HCT116 (cell line): ENCODE results near the gene RSPO1. TPM values are rescaled to one million over a fixed set of nuclear protein-coding genes. Genes with fewer than 3 reads are reported as not detected.

Experiments used
- ATAC-seq: fragments of 200-7000 bp; cut with Tn5 transposase; 2 replicates; pipeline ENCODE4 v1.9.1; 2020; ENCODE audit warnings: mild to moderate bottlenecking, moderate library complexity
- BruUV-seq: library from RNA; stranded (reverse); fragments of 400-500 nt; replicated peaks from 2 replicates; lab custom pipeline; 2021; lab: Mats Ljungman, UMichigan
- CTCF ChIA-PET: fragments of 300-600 bp; sonication (Branson Sonifier 250); formaldehyde crosslinking; loops from one replicate; lab custom pipeline; 2021; ENCODE audit warnings: antibody characterized with exemption; lab: Charles Lee
- POLR2A ChIA-PET: fragments of 300-600, 350-600 bp; sonication (Branson Sonifier 250); formaldehyde crosslinking; loops from one replicate; lab custom pipeline; 2021; ENCODE audit warnings: antibody characterized with exemption; lab: Charles Lee
- RAD21 ChIA-PET, 2 experiments: fragments of 300-600 bp; sonication (Branson Sonifier 250); formaldehyde crosslinking; loops; one replicate each; lab custom pipeline; 2023; ENCODE audit warnings: low total read pairs in 2 of 2; ENCODE audit not compliant: uncharacterized antibody in 2 of 2, unreplicated experiment in 2 of 2, low non-redundant PET in 1 of 2; lab: Charles Lee
- DNase-seq: peaks from one replicate; pipeline ENCODE4 v3.0.0-alpha.2; 2010; ENCODE audit warnings: low read depth, low spot score
- H2AFZ ChIP-seq: fragments of 200-600 bp; shearing (Covaris generic), sonication (generic); 2 replicates; pipeline ENCODE4 v1.6.1; 2017; ENCODE audit warnings: low read depth, mixed run types, mixed read lengths, antibody characterized with exemption, low read length; ENCODE audit not compliant: poor library complexity, severe bottlenecking
- H3K27ac ChIP-seq: 2 replicates; pipeline ENCODE4 v1.5.1; 2012; ENCODE audit warnings: low read depth, low read length
- H3K27me3 ChIP-seq: fragments of 200-600 bp; sonication (generic); 2 replicates; pipeline ENCODE4 v1.6.1; 2016; ENCODE audit warnings: mixed run types, low read length, mixed read lengths; ENCODE audit not compliant: insufficient read depth
- H3K36me3 ChIP-seq, 2 experiments: fragments of 200-500 bp in 1 of 2; fragments of 200-600 bp in 1 of 2; sonication (Bioruptor generic) in 1 of 2; sonication (generic) in 1 of 2; 2 replicates each; pipeline versions ENCODE4 v1.5.1 to v1.6.1; 2014 to 2016; ENCODE audit warnings: low read length in 2 of 2, inconsistent platforms in 1 of 2, mixed read lengths in 1 of 2, mixed run types in 1 of 2; ENCODE audit not compliant: insufficient read depth in 2 of 2, control insufficient read depth in 1 of 2
- H3K4me1 ChIP-seq, 2 experiments: fragments of 200-600 bp in 1 of 2; sonication (generic) in 1 of 2; 2 replicates each; pipeline versions ENCODE4 v1.5.1 to v1.6.1; 2012 to 2017; ENCODE audit warnings: low read length in 2 of 2, inconsistent platforms in 1 of 2, mild to moderate bottlenecking in 1 of 2, mixed read lengths in 1 of 2, mixed run types in 1 of 2, moderate library complexity in 1 of 2; ENCODE audit not compliant: insufficient read depth in 2 of 2, control insufficient read depth in 1 of 2
- H3K4me2 ChIP-seq: fragments of 200-600 bp; sonication (generic); 2 replicates; pipeline ENCODE4 v1.6.1; 2017; ENCODE audit warnings: mixed run types, low read length, mixed read lengths
- H3K4me3 ChIP-seq, 2 experiments: fragments of 200-600 bp in 1 of 2; sonication (generic) in 1 of 2; replicated peaks in 1 of 2; 2 replicates each; pipeline ENCODE4 v1.5.1; 2011 to 2016; ENCODE audit warnings: low read length in 2 of 2, control low read depth in 1 of 2, low read depth in 1 of 2, mild to moderate bottlenecking in 1 of 2, mixed read lengths in 1 of 2, mixed run types in 1 of 2
- H3K79me2 ChIP-seq: fragments of 200-600 bp; sonication (generic); 2 replicates; pipeline ENCODE4 v1.6.1; 2017; ENCODE audit warnings: mild to moderate bottlenecking, mixed run types, low read length, moderate library complexity, mixed read lengths; ENCODE audit not compliant: insufficient read depth
- H3K9ac ChIP-seq: fragments of 200-600 bp; sonication (generic); 2 replicates; pipeline ENCODE4 v1.6.1; 2016; ENCODE audit warnings: low read length, mixed read lengths
- H3K9me2 ChIP-seq: fragments of 200-600 bp; sonication (generic), shearing (Covaris generic); 2 replicates; pipeline ENCODE4 v1.6.1; 2017; ENCODE audit warnings: mixed run types, mild to moderate bottlenecking, moderate library complexity; ENCODE audit not compliant: insufficient read depth
- H3K9me3 ChIP-seq, 2 experiments: fragments of 200-500 bp in 1 of 2; fragments of 200-600 bp in 1 of 2; sonication (Bioruptor generic) in 1 of 2; sonication (generic) in 1 of 2; 2 replicates each; pipeline ENCODE4 v1.6.1; 2014 to 2017; ENCODE audit warnings: low read length in 2 of 2, mixed read lengths in 2 of 2, inconsistent platforms in 1 of 2, low read depth in 1 of 2, mild to moderate bottlenecking in 1 of 2, mixed run types in 1 of 2, moderate library complexity in 1 of 2; ENCODE audit not compliant: control insufficient read depth in 1 of 2, insufficient read depth in 1 of 2
- H4K20me1 ChIP-seq: fragments of 200-600 bp; sonication (generic), shearing (Covaris generic); 2 replicates; pipeline ENCODE4 v1.6.1; 2017; ENCODE audit warnings: mixed run types, mild to moderate bottlenecking, moderate library complexity; ENCODE audit not compliant: insufficient read depth
- ATF3 ChIP-seq: IDR thresholded peaks from 2 replicates; pipeline ENCODE4 v1.6.1; 2012
- CEBPB ChIP-seq: IDR thresholded peaks from 2 replicates; pipeline ENCODE4 v1.6.1; 2012; ENCODE audit warnings: low read depth
- EGR1 ChIP-seq: IDR thresholded peaks from 2 replicates; pipeline ENCODE4 v1.6.1; 2012; ENCODE audit warnings: low read depth
- EZH2 ChIP-seq: fragments of 200-600 bp; sonication (generic); IDR thresholded peaks from 2 replicates; pipeline ENCODE4 v1.6.1; 2017; ENCODE audit warnings: antibody characterized with exemption, mixed run types
- EZH2phosphoT487 ChIP-seq: fragments of 200-600 bp; IDR thresholded peaks from 2 replicates; pipeline ENCODE4 v1.6.1; 2018; ENCODE audit warnings: antibody characterized with exemption, borderline replicate concordance
- FOSL1 ChIP-seq: IDR thresholded peaks from 2 replicates; pipeline ENCODE4 v1.6.1; 2012; ENCODE audit warnings: low read depth
- JUND ChIP-seq: IDR thresholded peaks from 2 replicates; pipeline ENCODE4 v1.6.1; 2012
- MAX ChIP-seq: IDR thresholded peaks from 2 replicates; pipeline ENCODE4 v1.6.1; 2012
- POLR2A ChIP-seq: IDR thresholded peaks from 2 replicates; pipeline ENCODE4 v1.7.0; 2011; ENCODE audit warnings: borderline replicate concordance; ENCODE audit not compliant: insufficient read depth, insufficient read length; ENCODE audit errors: extremely low read depth
- POLR2AphosphoS5 ChIP-seq: IDR thresholded peaks from 2 replicates; pipeline ENCODE4 v1.6.1; 2011; ENCODE audit warnings: mild to moderate bottlenecking, low read depth, low read length, moderate library complexity
- RAD21 ChIP-seq: IDR thresholded peaks from 2 replicates; pipeline ENCODE4 v1.6.1; 2012; ENCODE audit warnings: low read depth, mild to moderate bottlenecking
- REST ChIP-seq: IDR thresholded peaks from 2 replicates; pipeline ENCODE4 v1.6.1; 2012; ENCODE audit warnings: low read depth
- SP1 ChIP-seq: IDR thresholded peaks from 2 replicates; pipeline ENCODE4 v1.6.1; 2012; ENCODE audit warnings: low read depth
- SRF ChIP-seq: IDR thresholded peaks from 2 replicates; pipeline ENCODE4 v1.6.1; 2012; ENCODE audit warnings: low read depth
- YY1 ChIP-seq: IDR thresholded peaks from 2 replicates; pipeline ENCODE4 v1.6.1; 2011; ENCODE audit warnings: low read length, low read depth, moderate library complexity, mild to moderate bottlenecking; ENCODE audit not compliant: insufficient replicate concordance; ENCODE audit errors: extremely low read depth
- ZBTB33 ChIP-seq: IDR thresholded peaks from 2 replicates; pipeline ENCODE4 v1.6.1; 2011; ENCODE audit warnings: mild to moderate bottlenecking, low read length, moderate library complexity; ENCODE audit not compliant: insufficient replicate concordance; ENCODE audit errors: extremely low read depth
- intact Hi-C: fragments of 100-400 bp; cut with micrococcal nuclease; formaldehyde crosslinking; loops from 2 replicates; pipeline ENCODE4 v1.10.0; 2022
- total RNA-seq: library from RNA; stranded (reverse); gene quantifications from one replicate; pipeline ENCODE4 v1.2.1, GENCODE V29; 2021; ENCODE audit not compliant: unreplicated experiment

Gene RSPO1
- total RNA-seq, 1 experiment from 2014 or later = 0.15 TPM

- no TSS peak for BruUV-seq
- TF ChIP-seq CEBPB (no peak), EZH2 (no peak), EGR1 (no peak), JUND (no peak), ZBTB33 (no peak), RAD21 (no peak), SP1 (no peak), YY1 (no peak), FOSL1 (no peak), EZH2phosphoT487 (no peak), MAX (no peak), ATF3 (no peak), POLR2A (no peak), POLR2AphosphoS5 (no peak), SRF (no peak), REST (no peak)
These were observed 64.0 kb downstream of the RSPO1 start for GRCh38 chr1:37570528-37571334.

More at GRCh38 chr1:37570528-37571334, 64.0 kb downstream of the RSPO1 start:
- Histone ChIP-seq H3K9me3 (no peaks in the 10 kb centered on the region), H4K20me1 (no peaks in the 10 kb centered on the region), H3K9ac (no peak overlapping the region), H3K4me3 (no peak overlapping the region), H3K4me2 (no peak overlapping the region), H3K27me3 (no peaks in the 10 kb centered on the region), H3K36me3 (peaks cover 81 to 87% of the 10 kb centered on the region in 2 experiments), H2AFZ (no peak overlapping the region), H3K4me1 (no peaks in the 10 kb centered on the region), H3K79me2 (no peaks in the 10 kb centered on the region; the same call in 1 of the 2 replicates), H3K9me2 (no peaks in the 10 kb centered on the region), H3K27ac (no peak overlapping the region)
- ATAC-seq = no peak
- intact Hi-C loops = no loop called here
- RAD21 ChIA-PET = no interaction called here
- CTCF ChIA-PET = no interaction called here
- no peak for DNase-seq
- POLR2A ChIA-PET = no interaction called here
